Activated T-cell treated with anti-CD3 and anti-CD28 coated beads, Interleukin-2, amount 50 U/mL, for 72 hours (primary cell): Measurements from ENCODE around the gene ACYP2. TPM values are rescaled to one million over a fixed set of nuclear protein-coding genes. Genes with fewer than 3 reads are reported as not detected.

Source experiments
- ATAC-seq, 2 donors: fragments of 150-1000 bp; cut with Tn5 transposase; replicated peaks in 1 of 2; 2 replicates each; pipeline ENCODE4 v1.10.0; 2021; ENCODE audit warnings: moderate library complexity in 2 of 2, mild to moderate bottlenecking in 1 of 2
- DNase-seq, 2 donors: peaks; one replicate each; pipeline ENCODE4 v3.0.0; 2021 to 2022; ENCODE audit warnings: mixed read lengths in 1 of 2
- H3K27ac Mint-ChIP-seq: one replicate; pipeline ENCODE4 v1.8.0; 2022; ENCODE audit warnings: mild to moderate bottlenecking, moderate library complexity, mixed read lengths
- H3K27me3 Mint-ChIP-seq: one replicate; pipeline ENCODE4 v1.8.0; 2022; ENCODE audit warnings: low read depth, mixed read lengths
- H3K36me3 Mint-ChIP-seq, 2 donors: one replicate each; pipeline ENCODE4 v1.8.0; 2022; ENCODE audit warnings: mixed read lengths in 2 of 2, mild to moderate bottlenecking in 1 of 2; ENCODE audit not compliant: insufficient read depth in 2 of 2
- H3K4me1 Mint-ChIP-seq: one replicate; pipeline ENCODE4 v1.8.0; 2022; ENCODE audit warnings: low read depth, mixed read lengths
- H3K4me3 Mint-ChIP-seq, 2 donors: one replicate each; pipeline ENCODE4 v1.8.0; 2022; ENCODE audit warnings: mild to moderate bottlenecking in 2 of 2, mixed read lengths in 2 of 2, moderate library complexity in 2 of 2
- H3K9me3 Mint-ChIP-seq, 2 donors: one replicate each; pipeline ENCODE4 v1.8.0; 2022; ENCODE audit warnings: mixed read lengths in 2 of 2
- total RNA-seq, 2 donors: library from RNA; stranded (reverse); gene quantifications; one replicate each; pipeline ENCODE4 v1.2.3, GENCODE V29; 2022

The ACYP2 gene
- total RNA-seq, 2 donors from 2014 or later = 9.6 to 10.8 TPM

DNA sequence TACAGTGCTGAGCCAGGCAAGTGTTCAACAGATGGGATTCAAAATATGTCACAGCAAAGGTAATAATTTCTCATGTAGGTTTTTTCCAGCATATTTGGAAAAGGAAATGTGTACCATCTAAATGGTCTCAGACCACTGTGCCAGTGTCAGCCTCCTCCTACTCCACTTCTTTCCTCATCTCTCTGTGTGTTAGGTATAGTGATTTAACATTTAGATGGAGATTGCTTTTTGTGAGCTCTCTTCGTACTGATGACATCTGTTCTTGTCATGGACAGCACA, 221.5 kb downstream of the ACYP2 start:
- peaks cover 4% of the 10 kb centered on the region for H3K27me3 Mint-ChIP-seq
- no peaks in the 10 kb centered on the region for H3K4me1 Mint-ChIP-seq
- ATAC-seq = no peak
- no peak for DNase-seq
- no peak overlapping the region for H3K27ac Mint-ChIP-seq
- H3K9me3 Mint-ChIP-seq = no peaks in the 10 kb centered on the region
- H3K4me3 Mint-ChIP-seq = no peak overlapping the region
- no peaks in the 10 kb centered on the region for H3K36me3 Mint-ChIP-seq

DNA sequence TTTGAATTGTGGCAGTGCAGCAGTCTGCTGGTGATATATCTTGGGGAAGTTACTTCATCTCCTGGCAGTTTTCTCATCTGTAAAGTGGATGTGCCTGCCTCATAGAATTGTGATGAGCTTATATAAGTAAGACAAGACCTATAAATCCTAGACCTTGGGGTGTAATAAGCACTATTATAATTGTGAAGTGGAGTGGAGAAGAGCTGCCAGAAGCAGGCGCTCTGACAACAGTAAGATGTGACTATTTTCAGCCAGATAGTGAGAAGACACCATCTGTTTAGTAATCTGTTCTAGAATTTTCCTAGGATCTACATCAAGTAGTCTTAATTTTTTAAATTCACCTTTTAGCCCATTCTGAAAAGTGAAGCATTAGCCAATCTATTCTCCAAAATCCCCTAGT, 226.2 kb downstream of the ACYP2 start:
- no peak for DNase-seq
- Mint-ChIP-seq H3K36me3 (no peaks in the 10 kb centered on the region), H3K4me3 (no peak overlapping the region), H3K9me3 (no peaks in the 10 kb centered on the region), H3K4me1 (no peaks in the 10 kb centered on the region), H3K27ac (no peak overlapping the region), H3K27me3 (peaks cover 24% of the 10 kb centered on the region)
- no peak for ATAC-seq

DNA sequence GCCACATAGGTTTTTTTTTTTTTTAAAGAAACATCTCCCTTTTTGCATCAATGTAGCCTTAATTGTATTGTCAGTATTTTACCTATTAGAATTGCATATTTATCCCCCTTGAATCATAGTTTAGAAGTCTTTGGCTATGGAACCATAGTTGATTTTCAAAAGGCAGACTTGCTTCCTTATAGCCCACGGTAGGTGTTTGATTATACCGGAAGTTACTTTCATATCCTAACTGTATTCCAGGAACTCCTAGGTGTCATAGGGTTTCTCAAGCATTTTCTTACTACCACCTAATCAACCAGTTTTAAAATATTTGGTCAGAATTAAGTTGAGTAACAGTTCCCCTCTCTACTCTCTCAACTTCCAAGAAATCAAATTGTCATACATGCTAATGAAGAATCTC, 227.2 kb downstream of the ACYP2 start:
- ATAC-seq (no peak), DNase-seq (no peak)
- Mint-ChIP-seq H3K27ac (no peak overlapping the region), H3K36me3 (no peaks in the 10 kb centered on the region), H3K27me3 (peaks cover 25% of the 10 kb centered on the region), H3K9me3 (no peaks in the 10 kb centered on the region), H3K4me1 (no peaks in the 10 kb centered on the region), H3K4me3 (no peak overlapping the region)

DNA sequence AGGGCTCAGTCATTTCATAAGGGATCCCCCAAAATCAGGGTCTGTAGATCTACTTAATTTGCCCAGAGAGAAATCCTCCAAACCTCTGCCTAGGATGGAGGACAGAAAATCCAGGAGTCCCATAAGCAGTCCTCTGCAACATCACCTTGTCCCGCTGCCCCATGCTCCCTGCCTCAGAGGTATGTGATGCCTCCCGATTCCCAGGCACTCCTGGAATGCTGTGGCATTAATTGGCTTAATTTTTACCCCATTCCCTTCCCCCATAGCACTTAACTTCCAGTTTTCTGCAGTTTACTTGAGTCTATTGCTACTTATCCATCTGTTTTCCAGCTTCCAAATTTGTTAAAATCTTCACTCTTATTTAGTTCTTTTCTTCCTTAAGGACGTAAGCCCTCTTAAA, 232.2 kb downstream of the ACYP2 start:
- no peak overlapping the region for H3K27ac Mint-ChIP-seq
- no peak for ATAC-seq
- H3K36me3 Mint-ChIP-seq = no peaks in the 10 kb centered on the region
- H3K27me3 Mint-ChIP-seq = peaks cover 24% of the 10 kb centered on the region
- DNase-seq = no peak
- H3K4me1 Mint-ChIP-seq = no peaks in the 10 kb centered on the region
- H3K4me3 Mint-ChIP-seq = no peak overlapping the region
- H3K9me3 Mint-ChIP-seq = no peaks in the 10 kb centered on the region

DNA sequence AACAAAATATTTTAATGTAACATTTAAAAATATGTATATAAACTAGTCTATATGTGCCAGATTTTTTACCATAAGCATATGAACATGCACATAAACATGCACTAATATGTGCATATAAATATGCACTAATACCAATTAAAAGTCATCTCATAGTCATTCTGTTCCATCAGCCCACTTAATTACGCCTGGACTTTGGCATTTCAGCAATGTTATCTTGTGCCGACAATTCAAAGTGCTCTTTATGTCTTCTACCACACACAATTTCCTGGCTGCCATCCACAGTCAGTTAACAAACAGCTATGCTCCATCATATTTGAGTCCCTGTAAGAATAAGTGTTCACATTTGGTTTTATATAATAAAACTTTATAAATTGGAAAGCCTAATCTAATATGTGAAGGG, 233.2 kb downstream of the ACYP2 start:
- H3K4me3 Mint-ChIP-seq = no peak overlapping the region
- ATAC-seq = no peak
- H3K27ac Mint-ChIP-seq = no peak overlapping the region
- H3K4me1 Mint-ChIP-seq = no peaks in the 10 kb centered on the region
- peaks cover 24% of the 10 kb centered on the region for H3K27me3 Mint-ChIP-seq
- no peak for DNase-seq
- H3K36me3 Mint-ChIP-seq = no peaks in the 10 kb centered on the region
- H3K9me3 Mint-ChIP-seq = no peaks in the 10 kb centered on the region

DNA sequence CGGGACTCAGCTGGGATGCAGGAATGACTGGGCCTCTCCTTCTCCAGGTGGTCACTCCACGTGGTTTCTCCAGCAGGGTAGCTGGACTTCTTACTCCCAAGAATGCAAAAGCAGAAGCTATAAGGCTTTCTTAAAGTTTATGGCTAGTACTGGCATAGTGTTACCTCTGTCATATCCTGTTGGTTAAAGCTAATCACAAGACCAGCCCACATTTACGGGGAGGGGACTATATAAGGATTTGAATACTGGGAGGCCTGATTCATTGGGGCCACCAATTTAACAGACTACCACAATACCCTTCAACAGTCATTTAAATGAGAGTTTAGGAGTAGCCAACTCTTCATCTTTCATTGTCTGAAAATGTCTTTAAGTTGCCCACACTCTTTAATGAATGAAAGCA, 235.0 kb downstream of the ACYP2 start:
- ATAC-seq (no peak), DNase-seq (no peak)
- Mint-ChIP-seq H3K36me3 (no peaks in the 10 kb centered on the region), H3K4me1 (no peaks in the 10 kb centered on the region), H3K9me3 (no peaks in the 10 kb centered on the region), H3K27me3 (peaks cover 9% of the 10 kb centered on the region), H3K4me3 (no peak overlapping the region), H3K27ac (no peak overlapping the region)

DNA sequence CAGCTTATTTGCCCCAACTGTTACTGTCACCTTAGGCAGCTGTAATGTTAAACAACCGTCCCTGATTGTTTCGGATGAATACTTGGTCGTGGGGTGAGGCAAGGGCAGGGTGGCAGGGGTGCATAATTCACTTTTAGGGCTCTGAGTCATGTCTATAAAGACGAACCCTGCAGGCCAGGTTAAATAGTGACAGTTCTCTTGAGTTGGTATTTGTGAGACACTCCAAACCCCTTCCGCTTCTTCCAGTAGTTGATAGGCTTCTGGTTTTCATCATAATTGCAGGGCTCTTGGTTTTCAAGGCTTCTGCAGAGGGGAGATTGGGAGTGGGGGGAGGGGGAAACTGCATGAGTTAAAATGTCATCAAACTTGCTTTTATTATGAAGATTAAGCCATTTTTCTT, 237.8 kb downstream of the ACYP2 start:
- DNase-seq = no peak

More for the DNA sequence above, 237.8 kb downstream of the ACYP2 start:
- Mint-ChIP-seq H3K4me1 (no peaks in the 10 kb centered on the region), H3K9me3 (no peaks in the 10 kb centered on the region), H3K36me3 (no peaks in the 10 kb centered on the region), H3K27ac (no peak overlapping the region), H3K4me3 (no peak overlapping the region), H3K27me3 (no peaks in the 10 kb centered on the region)
- ATAC-seq = no peak

Other genes starting within 250 kb of the ACYP2 start
- gene PSME4, start 144.6 kb upstream of the ACYP2 start, total RNA-seq = 10 to 100 TPM; 36.9 to 39.5 TPM
- not detected for gene TSPYL6, start 140.6 kb downstream of the ACYP2 start, total RNA-seq